GM06990 (cell line): ENCODE results near the gene PLIN3.

Experiments used
- DNase-seq: peaks from one replicate; pipeline ENCODE4 v3.0.0-alpha.2; 2011; ENCODE audit not compliant: insufficient read length; ENCODE audit errors: extremely low read depth
- H3K27me3 ChIP-seq: replicated peaks from 2 replicates; pipeline ENCODE4 v1.6.0; 2011; ENCODE audit warnings: low read length; ENCODE audit not compliant: control insufficient read depth, insufficient read depth
- H3K36me3 ChIP-seq: 2 replicates; pipeline ENCODE4 v1.5.1; 2011; ENCODE audit warnings: low read length; ENCODE audit not compliant: control insufficient read depth, insufficient read depth
- H3K4me3 ChIP-seq: replicated peaks from 2 replicates; pipeline ENCODE4 v1.5.1; 2011; ENCODE audit warnings: low read depth, mild to moderate bottlenecking, control low read depth, low read length
- CTCF ChIP-seq: IDR thresholded peaks from 2 replicates; pipeline ENCODE4 v1.5.1; 2011; ENCODE audit warnings: low read length, control low read depth, mild to moderate bottlenecking, inconsistent platforms; ENCODE audit not compliant: insufficient read depth, poor library complexity, severe bottlenecking

The PLIN3 gene

GRCh38 chr19:4878491-4878968 lies 11.1 kb upstream of the PLIN3 start:
- Histone ChIP-seq H3K27me3 (no peaks in the 10 kb centered on the region), H3K36me3 (no peaks in the 10 kb centered on the region), H3K4me3 (no peak overlapping the region)
- no peak for DNase-seq
- no peak for TF ChIP-seq CTCF

GRCh38 chr19:4877753-4878490 lies 10.5 kb upstream of the PLIN3 start:
- no peak for DNase-seq
- H3K27me3 ChIP-seq: no peaks in the 10 kb centered on the region
- H3K36me3 ChIP-seq: no peaks in the 10 kb centered on the region
- no peak for TF ChIP-seq CTCF
- H3K4me3 ChIP-seq: no peak overlapping the region

- H3K36me3 ChIP-seq: no peaks in the 10 kb centered on the region
- TF ChIP-seq CTCF: no peak
- no peak overlapping the region for H3K4me3 ChIP-seq
- DNase-seq: no peak
- H3K27me3 ChIP-seq: no peaks in the 10 kb centered on the region
Measured at GRCh38 chr19:4873930-4874329, 6.5 kb upstream of the PLIN3 start.

- no peak for TF ChIP-seq CTCF
- Histone ChIP-seq H3K27me3 (no peaks in the 10 kb centered on the region), H3K36me3 (no peaks in the 10 kb centered on the region), H3K4me3 (no peak overlapping the region)
- no peak for DNase-seq
Measured at GRCh38 chr19:4871711-4872110, 4.2 kb upstream of the PLIN3 start.

GRCh38 chr19:4870025-4870700 lies 2.7 kb upstream of the PLIN3 start:
- Histone ChIP-seq H3K36me3 (no peaks in the 10 kb centered on the region), H3K27me3 (no peaks in the 10 kb centered on the region), H3K4me3 (no peak overlapping the region)
- TF ChIP-seq CTCF: no peak
- DNase-seq: no peak
